ENCODE results near the gene SCYGR4.
"Not testable (repeated sequence)": the region's sequence is repeated elsewhere in the genome, so short reads cannot be mapped to it uniquely, and the experiment has no call there.

SCYGR4 gene

GRCh38 chr2:227617316-227618230 lies at the start of gene SCYGR4:
SCYGR4 (plus strand) TSS chr2:227617498; CDS start chr2:227617498, 0 bp downstream.
- DNase-seq: no peak

GRCh38 chr2:227568852-227569169 lies 48.5 kb upstream of the SCYGR4 start:
- DNase-seq: no peak

GRCh38 chr2:227570615-227571014 lies 46.7 kb upstream of the SCYGR4 start:
- no peak for DNase-seq

- DNase-seq: no peak
Observed at GRCh38 chr2:227576110-227576509, 41.2 kb upstream of the SCYGR4 start.

GRCh38 chr2:227576812-227577211 lies 40.5 kb upstream of the SCYGR4 start:
- no peak for DNase-seq

- no peak for DNase-seq
Observed at GRCh38 chr2:227577555-227577954, 39.7 kb upstream of the SCYGR4 start.

GRCh38 chr2:227578642-227579041 lies 38.7 kb upstream of the SCYGR4 start:
- no peak for DNase-seq

- no peak for DNase-seq
Observed at GRCh38 chr2:227579791-227580190, 37.5 kb upstream of the SCYGR4 start.

GRCh38 chr2:227582369-227582768 lies 34.9 kb upstream of the SCYGR4 start:
- DNase-seq: no peak

GRCh38 chr2:227592694-227593387 lies 24.5 kb upstream of the SCYGR4 start:
- DNase-seq: no peak

- DNase-seq: no peak
Observed at GRCh38 chr2:227595797-227596196, 21.5 kb upstream of the SCYGR4 start.

- no peak for DNase-seq
Observed at GRCh38 chr2:227597036-227597435, 20.3 kb upstream of the SCYGR4 start.

GRCh38 chr2:227597998-227598397 lies 19.3 kb upstream of the SCYGR4 start:
- DNase-seq: no peak

- not testable (repeated sequence) for DNase-seq
Observed at GRCh38 chr2:227598835-227599503, 18.3 kb upstream of the SCYGR4 start, which contains the start of gene SCYGR2. SCYGR2 (plus strand) TSS chr2:227598893; CDS start chr2:227598893, 0 bp downstream.

- no peak for DNase-seq
Observed at GRCh38 chr2:227602358-227602757, 14.9 kb upstream of the SCYGR4 start.

GRCh38 chr2:227606476-227606875 lies 10.8 kb upstream of the SCYGR4 start:
- no peak for DNase-seq

- DNase-seq: no peak
Observed at GRCh38 chr2:227607941-227608340, 9.4 kb upstream of the SCYGR4 start.

- no peak for DNase-seq
Observed at GRCh38 chr2:227608561-227609338, 8.5 kb upstream of the SCYGR4 start.

- no peak for DNase-seq
Observed at GRCh38 chr2:227610123-227610522, 7.2 kb upstream of the SCYGR4 start.

GRCh38 chr2:227612546-227613271 lies 4.6 kb upstream of the SCYGR4 start:
- no peak for DNase-seq

- DNase-seq: no peak
Observed at GRCh38 chr2:227613272-227613660, 4.0 kb upstream of the SCYGR4 start.

- DNase-seq: no peak
Observed at GRCh38 chr2:227614246-227614645, 3.1 kb upstream of the SCYGR4 start.

Measured in SIG-M5 (cell line).